GM12891 (cell line): ENCODE results near the gene SLC7A9.

ENCODE experiments used
- DNase-seq: peaks from one replicate; pipeline ENCODE4 v3.0.0; 2011; ENCODE audit warnings: low spot score; ENCODE audit not compliant: insufficient read length
- FAIRE-seq: peaks from 2 replicates; lab custom pipeline; 2011; peaks lifted over from hg19 to GRCh38; lab: Jason Lieb, UNC
- PAX5 ChIP-seq: IDR thresholded peaks from 2 replicates; pipeline ENCODE4 v1.6.1; 2011; ENCODE audit warnings: low read length, moderate library complexity, mild to moderate bottlenecking; ENCODE audit not compliant: insufficient read depth, severe bottlenecking
- POLR2A ChIP-seq: IDR thresholded peaks from 2 replicates; pipeline ENCODE4 v1.6.1; 2011; ENCODE audit warnings: low read depth, low read length, control low read depth
- POLR2AphosphoS5 ChIP-seq: IDR thresholded peaks from 2 replicates; pipeline ENCODE4 v1.6.1; 2011; ENCODE audit warnings: low read depth, low read length, control low read depth
- POU2F2 ChIP-seq: IDR thresholded peaks from 2 replicates; pipeline ENCODE4 v1.6.1; 2011; ENCODE audit warnings: low read depth, mild to moderate bottlenecking, control low read depth, low read length, moderate library complexity
- SPI1 ChIP-seq: IDR thresholded peaks from 2 replicates; pipeline ENCODE4 v1.6.1; 2011; ENCODE audit warnings: low read depth, low read length, control low read depth
- TAF1 ChIP-seq: IDR thresholded peaks from 2 replicates; pipeline ENCODE4 v1.6.1; 2011; ENCODE audit warnings: low read depth, low read length, control low read depth

The SLC7A9 gene

GRCh38 chr19:32831611-32832010, 38.0 kb downstream of the SLC7A9 start:
- FAIRE-seq (no peak), DNase-seq (no peak)
- TF ChIP-seq POU2F2, result no peak
- no peak for TF ChIP-seq SPI1
- TF ChIP-seq POLR2AphosphoS5, result no peak
- no peak for TF ChIP-seq POLR2A
- TF ChIP-seq TAF1, result no peak
- TF ChIP-seq PAX5, result no peak

GRCh38 chr19:32830231-32831014, 39.1 kb downstream of the SLC7A9 start:
- TF ChIP-seq POLR2AphosphoS5, result no peak
- TF ChIP-seq PAX5, result no peak
- peak; percentile 85 for TF ChIP-seq SPI1
- FAIRE-seq, result peak; percentile 9
- no peak for DNase-seq

- DNase-seq (no peak), FAIRE-seq (no peak)
- no peak for TF ChIP-seq TAF1
- no peak for TF ChIP-seq POU2F2
- TF ChIP-seq PAX5, result no peak
- no peak for TF ChIP-seq POLR2A
- no peak for TF ChIP-seq SPI1
- TF ChIP-seq POLR2AphosphoS5, result no peak
Measured at GRCh38 chr19:32829345-32829896, 40.1 kb downstream of the SLC7A9 start.

GRCh38 chr19:32828643-32829344, 40.8 kb downstream of the SLC7A9 start:
- DNase-seq (no peak), FAIRE-seq (no peak)
- TF ChIP-seq POU2F2 (no peak), PAX5 (no peak), POLR2A (no peak), SPI1 (no peak), POLR2AphosphoS5 (no peak), TAF1 (no peak)

- TF ChIP-seq POU2F2 (no peak), POLR2A (no peak), SPI1 (no peak), TAF1 (no peak), POLR2AphosphoS5 (no peak), PAX5 (no peak)
- FAIRE-seq (no peak), DNase-seq (no peak)
Measured at GRCh38 chr19:32828139-32828538, 41.4 kb downstream of the SLC7A9 start.

GRCh38 chr19:32824916-32825608, 44.5 kb downstream of the SLC7A9 start:
- DNase-seq (no peak), FAIRE-seq (no peak)

GRCh38 chr19:32824191-32824751, 45.3 kb downstream of the SLC7A9 start:
- FAIRE-seq (no peak), DNase-seq (no peak)
- TF ChIP-seq PAX5, result no peak
- no peak for TF ChIP-seq POLR2A
- TF ChIP-seq SPI1, result no peak

More at GRCh38 chr19:32824916-32825608, 44.5 kb downstream of the SLC7A9 start:
- no peak for TF ChIP-seq TAF1
- no peak for TF ChIP-seq SPI1
- TF ChIP-seq POU2F2, result no peak

- FAIRE-seq, result no peak
- no peak for TF ChIP-seq POU2F2
- TF ChIP-seq TAF1, result no peak
- no peak for TF ChIP-seq PAX5
- TF ChIP-seq POLR2AphosphoS5, result no peak
- no peak for TF ChIP-seq SPI1
- no peak for TF ChIP-seq POLR2A
- DNase-seq, result no peak
Measured at GRCh38 chr19:32823747-32824102, 45.8 kb downstream of the SLC7A9 start.

- DNase-seq (no peak), FAIRE-seq (no peak)
- TF ChIP-seq SPI1 (no peak), POLR2AphosphoS5 (no peak), TAF1 (no peak), POU2F2 (no peak), PAX5 (no peak), POLR2A (no peak)
Measured at GRCh38 chr19:32822916-32823746, 46.4 kb downstream of the SLC7A9 start.
